GM23248 (cell line): ENCODE measurements around the gene FAHD2A.
"Not testable (repeated sequence)": the region's sequence is repeated elsewhere in the genome, so short reads cannot be mapped to it uniquely, and the experiment has no call there.

Experiments used
- EZH2 ChIP-seq: fragments of 200-600 bp; sonication (generic); IDR thresholded peaks from 2 replicates; pipeline ENCODE4 v1.6.1; 2018; ENCODE audit warnings: antibody characterized with exemption, mild to moderate bottlenecking; ENCODE audit not compliant: insufficient read depth, poor library complexity, severe bottlenecking
- EZH2phosphoT487 ChIP-seq: fragments of 200-600 bp; sonication (generic); IDR thresholded peaks from 2 replicates; pipeline ENCODE4 v1.6.1; 2018; ENCODE audit warnings: antibody characterized with exemption, moderate library complexity, mild to moderate bottlenecking, low read depth; ENCODE audit not compliant: insufficient read depth

GRCh38 chr2:95404676-95405075 is 2.2 kb downstream of the FAHD2A start:
- not testable (repeated sequence) for TF ChIP-seq EZH2, EZH2phosphoT487
